Measurements from ENCODE around the gene RABEP2.
A peak's percentile ranks its signal among the peaks of the same experiment; 100 is the strongest.
"Not testable (repeated sequence)": the region's sequence is repeated elsewhere in the genome, so short reads cannot be mapped to it uniquely, and the experiment has no call there.

The RABEP2 gene

GRCh38 chr16:28931801-28932225, 6.8 kb upstream of the RABEP2 start, which contains the start of gene CD19:
Gene CD19 (plus strand): TSS chr16:28931971. CDS start chr16:28932001, 30 bp downstream.
- DNase-seq = no peak

- DNase-seq = no peak
These were observed 5.6 kb upstream of the RABEP2 start for GRCh38 chr16:28930652-28931051.

- no peak for DNase-seq
These were observed 5.2 kb upstream of the RABEP2 start for GRCh38 chr16:28930203-28930602.

GRCh38 chr16:28927815-28928214, 2.8 kb upstream of the RABEP2 start:
- DNase-seq = no peak

GRCh38 chr16:28926284-28926683, 1.2 kb upstream of the RABEP2 start:
- DNase-seq = not testable (repeated sequence)

DNA sequence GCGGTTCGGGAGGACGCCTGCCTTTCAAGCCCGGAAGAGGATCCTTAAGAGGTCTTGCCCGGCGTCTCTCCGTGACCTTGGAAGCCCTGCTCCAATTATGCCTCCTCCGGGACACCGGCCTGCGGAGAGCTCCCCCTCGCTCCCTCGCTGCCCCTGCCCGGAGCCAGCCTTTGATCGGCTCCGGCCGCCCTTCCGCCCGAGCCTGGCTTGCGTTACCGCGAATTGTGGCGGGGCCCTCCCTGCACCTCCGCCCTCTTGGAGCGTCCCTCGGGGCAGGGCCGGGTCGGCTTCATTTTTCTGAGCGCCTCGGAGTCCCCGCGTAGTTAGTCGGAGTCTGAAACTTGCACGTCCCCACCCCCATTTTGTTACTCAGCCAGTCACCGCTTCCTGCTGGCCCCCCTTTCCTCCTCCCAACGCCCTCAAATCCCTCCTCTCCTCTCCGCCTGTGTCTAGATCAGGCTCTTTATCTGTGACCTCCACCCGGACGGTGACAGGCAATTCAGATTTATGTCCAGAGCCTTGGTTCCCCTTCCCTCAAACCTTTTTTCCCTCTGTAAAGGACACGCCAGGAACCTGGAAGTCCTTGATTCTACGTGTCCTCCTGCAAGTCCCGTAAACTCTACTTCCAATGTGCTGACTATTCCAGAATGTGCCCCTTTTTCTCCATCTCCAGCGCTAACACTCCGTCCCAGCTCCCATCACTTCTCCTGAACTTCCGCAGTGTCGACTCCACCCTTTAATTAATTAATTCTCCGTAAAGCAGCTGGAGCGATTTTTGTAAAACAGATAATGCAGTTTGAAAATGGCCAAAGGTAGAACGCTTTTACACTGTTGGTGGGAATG, 569 bp upstream of the RABEP2 start:
- peak; percentile 80 for DNase-seq

DNA sequence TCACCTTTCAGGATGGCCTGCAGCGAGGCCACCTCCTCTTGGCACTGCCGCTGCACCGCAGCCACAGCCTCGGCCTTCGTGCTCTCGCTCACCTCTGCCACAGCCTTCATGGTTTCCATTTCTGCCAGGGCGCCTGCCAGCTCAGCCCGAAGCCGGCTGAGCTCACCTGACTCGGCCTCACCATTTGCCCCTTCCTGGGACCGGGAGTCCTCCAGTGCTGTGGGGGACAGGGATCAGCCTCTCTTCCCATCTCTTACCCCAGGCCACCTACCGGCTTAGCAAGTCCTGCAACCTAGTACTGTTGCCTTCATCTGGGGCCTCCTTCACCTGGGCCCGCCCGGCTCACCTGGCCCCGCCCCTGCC, 658 bp downstream of the RABEP2 start:
- no peak for DNase-seq

GRCh38 chr16:28923652-28924398, 1.2 kb downstream of the RABEP2 start:
- DNase-seq = no peak

DNA sequence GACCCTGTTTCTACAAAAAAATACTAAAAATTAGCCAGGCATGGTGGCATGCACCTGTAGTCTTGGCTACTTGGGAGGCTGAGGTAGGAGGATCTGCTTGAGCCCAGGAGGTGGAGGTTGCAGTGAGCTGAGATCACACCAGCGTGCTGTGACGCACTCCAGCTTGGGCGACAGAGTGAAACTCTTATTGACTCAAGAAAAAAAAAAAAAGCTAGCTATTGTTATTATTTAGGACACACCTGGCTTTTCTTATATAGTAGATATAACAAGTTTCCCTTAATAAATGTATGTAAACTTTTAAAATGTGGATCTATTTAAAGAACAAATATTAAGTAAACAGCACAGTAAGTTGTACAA, 1.8 kb downstream of the RABEP2 start:
- DNase-seq = no peak

DNA sequence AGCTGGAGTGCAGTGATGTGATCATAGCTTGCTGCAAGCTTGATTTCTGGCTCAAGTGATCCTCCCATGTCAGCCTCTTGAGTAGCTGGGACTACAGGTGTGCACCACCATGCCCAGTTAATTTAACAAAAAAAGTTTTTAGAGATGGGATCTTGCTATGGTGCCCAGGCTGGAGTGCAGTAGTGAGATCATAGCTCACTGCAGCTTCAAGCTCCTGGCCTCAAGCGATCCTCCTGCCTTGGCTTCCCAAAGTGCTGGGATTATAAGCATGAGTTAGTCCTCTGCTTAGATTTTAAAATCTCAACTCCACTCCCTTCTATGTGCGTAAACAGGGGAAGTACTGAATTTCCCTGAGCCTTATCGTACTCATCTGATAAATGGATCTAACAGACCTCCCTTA, 6.3 kb downstream of the RABEP2 start:
- DNase-seq = no peak

GRCh38 chr16:28917095-28917494, 7.9 kb downstream of the RABEP2 start:
- no peak for DNase-seq

GRCh38 chr16:28915181-28915580, 9.9 kb downstream of the RABEP2 start:
- DNase-seq = no peak

- no peak for DNase-seq
These were observed 10.9 kb downstream of the RABEP2 start for GRCh38 chr16:28913946-28914724.

DNA sequence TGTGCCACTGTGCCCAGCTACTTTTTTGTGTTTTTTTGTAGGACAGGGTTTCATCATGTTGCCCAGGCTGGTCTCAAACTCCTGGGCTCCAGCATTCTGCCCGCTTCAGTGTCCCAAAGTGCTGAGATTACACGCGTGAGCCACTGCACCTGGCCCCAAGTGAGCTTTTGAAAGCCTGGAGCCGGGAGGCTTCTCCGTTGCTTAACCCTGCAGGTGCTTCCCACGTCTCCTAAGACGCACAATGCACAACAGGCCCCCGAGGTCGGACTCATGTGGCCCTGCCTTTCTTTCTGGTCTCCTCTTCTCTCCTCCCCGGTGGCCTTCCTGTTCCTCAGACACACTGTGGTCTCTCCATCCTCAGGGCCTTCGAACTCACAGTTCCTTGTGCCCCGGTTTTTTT, 12.5 kb downstream of the RABEP2 start:
- DNase-seq = no peak

GRCh38 chr16:28910086-28911031, 14.7 kb downstream of the RABEP2 start:
- DNase-seq = no peak

DNA sequence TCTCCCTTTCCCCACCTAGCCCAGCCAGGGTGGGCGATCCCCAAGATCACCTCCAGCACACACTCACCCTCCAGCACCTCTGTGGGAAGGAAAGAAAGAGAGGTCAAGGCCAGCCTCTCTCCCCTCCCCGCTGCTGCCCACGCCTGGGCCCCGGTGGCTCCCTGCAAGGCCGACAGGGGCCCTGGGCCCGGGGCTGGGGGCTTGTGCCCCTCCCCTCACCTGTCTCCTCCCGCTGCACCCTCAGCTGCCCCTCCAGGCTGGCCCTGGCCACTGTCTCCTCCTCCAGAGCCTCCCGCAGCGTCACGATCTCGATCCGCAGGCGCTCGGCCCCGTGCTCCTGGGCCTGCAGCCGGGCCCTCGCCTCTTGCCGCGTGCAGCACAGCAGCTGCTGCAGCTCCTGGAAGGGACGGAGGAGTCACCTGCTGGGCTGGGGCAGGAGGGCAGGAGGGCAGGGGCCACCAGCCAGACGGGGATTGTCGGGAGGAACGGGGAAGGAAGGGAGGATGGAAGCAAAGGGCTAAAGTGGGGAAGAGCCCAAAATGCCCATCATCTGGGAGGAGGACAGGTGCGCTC, 19.2 kb downstream of the RABEP2 start:
- DNase-seq = no peak

DNA sequence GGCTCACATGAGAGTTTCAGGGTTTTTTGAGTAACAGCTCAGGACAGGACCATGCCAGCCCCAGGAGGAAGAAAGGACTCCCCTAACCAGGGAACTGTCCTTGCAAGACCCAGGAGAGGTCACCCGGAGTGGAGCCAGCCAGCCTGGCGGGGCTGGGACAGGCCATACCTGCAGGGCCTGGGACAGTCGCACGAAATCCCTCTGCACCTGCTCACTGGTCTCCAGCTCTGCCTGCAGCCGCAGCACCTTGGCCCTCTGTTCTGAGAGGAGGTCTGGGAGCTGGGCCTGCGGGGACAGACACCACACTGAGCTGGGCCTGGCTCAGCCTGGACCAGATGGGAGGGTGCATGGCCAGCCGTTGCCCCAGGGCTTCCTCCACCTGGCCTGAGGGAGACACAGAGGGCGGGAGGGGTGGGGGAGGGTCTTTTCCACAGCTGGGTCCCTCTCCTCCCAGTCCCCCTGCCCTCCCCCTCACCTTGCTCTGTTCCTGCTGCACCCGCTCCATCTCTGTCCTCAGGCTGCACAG, 19.7 kb downstream of the RABEP2 start:
- no peak for DNase-seq

- DNase-seq = no peak
These were observed 20.2 kb downstream of the RABEP2 start for GRCh38 chr16:28904828-28905227.

GRCh38 chr16:28904363-28904762, 20.7 kb downstream of the RABEP2 start:
- no peak for DNase-seq

DNA sequence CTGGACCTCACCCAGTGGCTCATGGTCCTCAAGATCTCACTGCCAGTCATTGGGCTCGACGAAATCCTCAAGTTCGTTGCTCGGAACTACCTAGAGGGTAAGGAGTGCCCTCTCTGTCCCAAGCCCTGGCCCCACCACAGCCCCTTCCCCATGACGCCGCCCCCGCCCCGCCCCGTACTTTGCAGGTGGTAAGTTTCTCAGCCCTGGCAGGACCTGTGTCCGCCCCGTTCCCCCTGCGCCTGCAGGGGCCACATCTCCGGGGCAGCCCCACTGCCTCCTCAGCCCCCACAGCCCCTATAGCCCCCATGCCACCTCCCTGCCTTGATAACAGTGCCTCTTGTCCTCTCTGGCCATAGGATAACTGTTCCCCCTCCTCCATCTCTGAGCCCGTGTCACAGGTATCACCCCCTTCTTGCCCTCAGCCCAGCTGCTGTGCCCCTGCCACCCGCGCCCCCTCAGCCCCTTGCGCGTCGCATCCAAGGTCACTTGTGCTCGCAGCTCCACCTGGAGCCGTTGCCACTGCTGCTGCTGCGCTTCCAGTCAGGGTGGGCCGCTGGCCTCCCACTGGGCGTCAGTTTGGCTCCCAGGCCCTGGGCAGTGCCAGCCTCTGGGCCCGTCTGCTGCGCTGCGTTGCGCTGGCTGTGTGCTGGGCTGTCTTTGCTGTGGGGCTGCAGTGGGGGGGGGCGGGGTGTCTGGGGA, 21.5 kb downstream of the RABEP2 start:
- DNase-seq = no peak

GRCh38 chr16:28902909-28903308, 22.1 kb downstream of the RABEP2 start:
- no peak for DNase-seq

All from stimulated activated naive CD4-positive, alpha-beta T cell treated with Interleukin-2 at 50 U/mL for 16 hours (primary cell).